ENCODE data around the gene CAND2. TPM values are rescaled to one million over a fixed set of nuclear protein-coding genes. Genes with fewer than 3 reads are reported as not detected.

CAND2 gene
- total RNA-seq, 3 donors from 2014 or later: 1.3 to 14.1 (median 1.4) TPM

- intact Hi-C loops (cut with DNase I, micrococcal nuclease): no loop called here
- Histone ChIP-seq H3K9me3 (no peaks in the 10 kb centered on the region), H3K4me1 (ENCODE audit: low read depth) (no peaks in the 10 kb centered on the region), H3K36me3 (ENCODE audit: low read depth) (no peaks in the 10 kb centered on the region), H3K4me3 (no peak overlapping the region)
- no peak for ATAC-seq
- DNase-seq: no peak
- TF ChIP-seq CTCF (IDR thresholded peaks at IDR 0.05): no peak
Measured at GRCh38 chr3:12756635-12757034, 39.8 kb upstream of the CAND2 start.

DNA sequence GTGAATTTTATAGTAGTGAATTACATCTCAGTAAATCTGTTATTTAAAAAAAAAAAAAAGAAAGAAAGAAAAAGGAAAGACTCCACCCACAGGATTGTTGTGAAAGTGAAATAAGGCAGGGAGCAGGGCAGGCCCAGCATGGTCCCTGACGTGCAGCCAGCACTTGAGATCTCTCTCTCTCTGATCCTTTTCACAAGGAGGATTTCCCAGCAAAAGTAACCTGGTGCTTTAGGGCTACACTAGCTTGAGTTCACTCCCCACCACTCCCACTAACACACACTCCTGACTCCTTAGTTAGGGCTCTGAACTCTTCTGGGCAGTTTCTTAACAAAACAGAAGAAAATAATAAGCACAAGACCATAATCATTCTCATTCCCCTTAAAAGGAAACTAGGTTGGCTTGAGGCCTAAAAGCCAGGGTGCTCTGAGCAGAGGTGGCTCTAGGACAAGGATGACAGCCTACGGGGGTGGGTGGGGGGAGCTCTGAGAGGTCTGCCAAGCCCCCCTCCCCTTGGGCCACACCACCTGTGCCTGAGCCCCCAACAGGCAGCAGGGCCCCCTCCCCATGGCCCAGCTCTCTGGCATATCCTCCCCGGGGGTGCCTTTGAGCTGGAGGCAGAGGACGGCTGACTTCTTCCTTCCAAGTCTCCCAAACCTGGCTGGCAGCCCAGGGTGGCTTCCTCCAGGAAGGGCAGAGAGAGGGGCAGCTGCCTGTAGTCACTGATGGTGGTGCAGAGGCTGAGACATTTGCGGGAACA is 38.3 kb upstream of the CAND2 start:
- intact Hi-C loops (cut with DNase I, micrococcal nuclease): no loop called here
- DNase-seq (peak in 1 of 3 donors; percentile 10), ATAC-seq (peak; percentile 43)
- TF ChIP-seq CTCF (IDR thresholded peaks at IDR 0.05): no peak
- no peaks in the 10 kb centered on the region for H3K36me3 ChIP-seq (ENCODE audit: low read depth)
- no peak overlapping the region for H3K4me3 ChIP-seq
- no peaks in the 10 kb centered on the region for H3K9me3 ChIP-seq
- no peaks in the 10 kb centered on the region for H3K4me1 ChIP-seq (ENCODE audit: low read depth)

GRCh38 chr3:12759097-12759679 is 37.3 kb upstream of the CAND2 start, which contains the start of gene TMEM40:
TSS of gene TMEM40 (minus strand) at chr3:12759259. CDS start at chr3:12749832, 9,427 bp downstream.
- H3K36me3 ChIP-seq (ENCODE audit: low read depth): no peaks in the 10 kb centered on the region
- intact Hi-C loops (cut with DNase I, micrococcal nuclease): no loop called here
- no peak for TF ChIP-seq CTCF (IDR thresholded peaks at IDR 0.05)
- no peaks in the 10 kb centered on the region for H3K9me3 ChIP-seq
- no peak for ATAC-seq
- no peaks in the 10 kb centered on the region for H3K4me1 ChIP-seq (ENCODE audit: low read depth)
- no peak within 1 kb of the TSS for H3K4me3 ChIP-seq
- no peak for DNase-seq

DNA sequence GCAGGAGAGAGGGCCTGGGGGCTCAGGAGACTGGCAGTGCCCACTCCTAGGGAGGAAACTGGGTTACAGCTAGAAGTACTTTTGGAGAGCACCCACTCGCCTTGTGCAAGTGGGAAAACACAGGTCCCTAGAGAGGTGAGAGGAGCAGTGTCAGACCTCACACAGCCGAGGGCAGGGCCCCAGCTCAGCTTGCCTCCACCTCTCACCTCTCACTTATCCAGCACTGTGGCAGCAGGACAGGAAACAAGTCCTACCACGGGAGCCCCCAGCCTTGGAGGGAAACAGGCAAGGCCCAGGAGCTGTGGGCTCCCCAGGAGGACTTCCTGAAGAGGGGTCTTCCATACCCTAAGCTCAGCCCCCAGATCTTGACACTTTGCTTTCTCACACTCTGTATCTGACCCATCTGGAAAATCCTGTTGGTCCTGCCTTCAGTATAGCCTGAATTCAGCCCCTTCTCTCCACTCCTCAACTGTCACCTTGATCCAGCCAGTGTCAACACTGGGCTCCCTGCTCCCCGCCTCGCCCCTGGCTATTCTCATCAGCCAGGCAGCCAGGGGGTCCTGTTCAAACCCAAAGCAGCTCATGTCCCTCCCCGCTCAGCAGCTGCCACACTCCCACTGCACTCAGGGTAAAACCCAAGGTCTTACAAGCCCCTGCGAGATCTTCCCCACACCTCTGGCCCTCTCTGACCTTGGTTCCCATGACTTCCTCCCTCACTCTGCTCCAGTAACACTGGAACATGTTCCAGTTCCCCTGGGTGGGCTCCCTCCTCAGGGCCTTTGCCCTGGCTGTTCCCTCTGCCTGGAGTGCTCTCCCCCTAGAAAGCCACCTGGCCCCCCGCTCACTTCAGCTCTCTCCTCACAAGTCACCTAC is 36.6 kb upstream of the CAND2 start:
- intact Hi-C loops (cut with DNase I, micrococcal nuclease): no loop called here
- ATAC-seq (no peak), DNase-seq (no peak)
- TF ChIP-seq CTCF (IDR thresholded peaks at IDR 0.05): no peak
- no peak overlapping the region for H3K4me3 ChIP-seq
- H3K36me3 ChIP-seq (ENCODE audit: low read depth): no peaks in the 10 kb centered on the region
- H3K4me1 ChIP-seq (ENCODE audit: low read depth): no peaks in the 10 kb centered on the region
- H3K9me3 ChIP-seq: no peaks in the 10 kb centered on the region

- intact Hi-C loops (cut with DNase I, micrococcal nuclease): no loop called here
- ATAC-seq (no peak), DNase-seq (no peak)
- H3K36me3 ChIP-seq (ENCODE audit: low read depth): no peaks in the 10 kb centered on the region
- no peak for TF ChIP-seq CTCF (IDR thresholded peaks at IDR 0.05)
- no peak overlapping the region for H3K4me3 ChIP-seq
- H3K4me1 ChIP-seq (ENCODE audit: low read depth): no peaks in the 10 kb centered on the region
- no peaks in the 10 kb centered on the region for H3K9me3 ChIP-seq
Measured at GRCh38 chr3:12764171-12764776, 32.2 kb upstream of the CAND2 start.
